HG02943 (cell line): ENCODE results near the gene RTP3.
"Not testable (repeated sequence)": the region's sequence is repeated elsewhere in the genome, so short reads cannot be mapped to it uniquely, and the experiment has no call there.

ENCODE experiments used
- ATAC-seq: cut with Tn5 transposase; IDR thresholded peaks from one replicate; pipeline ENCODE4 v1.9.1; 2021; ENCODE audit warnings: mild to moderate bottlenecking, low read depth, moderate library complexity; ENCODE audit not compliant: unreplicated experiment

RTP3 gene

GRCh38 chr3:46489875-46490274 lies 7.9 kb upstream of the RTP3 start:
- no peak for ATAC-seq

- no peak for ATAC-seq
These were observed 7.3 kb upstream of the RTP3 start for GRCh38 chr3:46490338-46491084.

GRCh38 chr3:46491089-46492070 lies 6.4 kb upstream of the RTP3 start:
- ATAC-seq, result no peak

- no peak for ATAC-seq
These were observed 4.8 kb upstream of the RTP3 start for GRCh38 chr3:46492890-46493547.

GRCh38 chr3:46494491-46494890 lies 3.3 kb upstream of the RTP3 start:
- ATAC-seq, result not testable (repeated sequence)

- no peak for ATAC-seq
These were observed 1.8 kb upstream of the RTP3 start for GRCh38 chr3:46495901-46496456.

GRCh38 chr3:46496746-46497555 lies 825 bp upstream of the RTP3 start:
- no peak for ATAC-seq

- no peak for ATAC-seq
These were observed 1.2 kb downstream of the RTP3 start for GRCh38 chr3:46498916-46499519.

- no peak for ATAC-seq
These were observed 3.2 kb downstream of the RTP3 start for GRCh38 chr3:46500656-46501635.

- no peak for ATAC-seq
These were observed 3.9 kb downstream of the RTP3 start for GRCh38 chr3:46501702-46502101.

GRCh38 chr3:46503200-46503874 lies 5.6 kb downstream of the RTP3 start:
- ATAC-seq, result no peak

GRCh38 chr3:46504789-46505188 lies 7.0 kb downstream of the RTP3 start:
- ATAC-seq, result no peak

- no peak for ATAC-seq
These were observed 8.2 kb downstream of the RTP3 start for GRCh38 chr3:46505953-46506352.

GRCh38 chr3:46506526-46506925 lies 8.8 kb downstream of the RTP3 start:
- no peak for ATAC-seq

- no peak for ATAC-seq
These were observed 11.2 kb downstream of the RTP3 start for GRCh38 chr3:46508850-46509591.

- no peak for ATAC-seq
These were observed 11.9 kb downstream of the RTP3 start for GRCh38 chr3:46509661-46510187.
